ENCODE data around the gene GLB1L2. TPM values are rescaled to one million over a fixed set of nuclear protein-coding genes. Genes with fewer than 3 reads are reported as not detected.

GLB1L2 gene
- total RNA-seq, 1 donor from 2014 or later, result 11.9 TPM

DNA sequence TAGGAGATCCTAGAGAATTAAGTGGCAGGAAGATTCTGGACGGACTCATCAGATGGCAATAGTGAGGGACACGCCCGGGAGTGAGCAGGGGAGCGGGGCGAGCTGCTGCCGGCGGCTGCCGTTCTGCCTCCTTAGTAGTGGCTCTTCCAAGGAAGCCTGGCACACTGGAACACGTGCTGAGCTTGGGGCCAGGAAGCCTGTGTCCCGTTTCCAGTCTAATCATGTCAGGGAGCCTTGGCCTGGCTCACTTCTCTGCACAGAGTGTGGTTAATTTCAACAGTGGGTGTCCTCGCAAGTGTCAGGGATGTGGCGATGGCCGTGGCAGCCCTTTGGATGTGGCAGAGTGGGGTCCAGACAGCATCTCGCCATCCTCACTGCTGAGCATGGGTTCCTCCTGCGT lies 39.1 kb upstream of the GLB1L2 start:
- no peak overlapping the region for H3K27ac Mint-ChIP-seq

DNA sequence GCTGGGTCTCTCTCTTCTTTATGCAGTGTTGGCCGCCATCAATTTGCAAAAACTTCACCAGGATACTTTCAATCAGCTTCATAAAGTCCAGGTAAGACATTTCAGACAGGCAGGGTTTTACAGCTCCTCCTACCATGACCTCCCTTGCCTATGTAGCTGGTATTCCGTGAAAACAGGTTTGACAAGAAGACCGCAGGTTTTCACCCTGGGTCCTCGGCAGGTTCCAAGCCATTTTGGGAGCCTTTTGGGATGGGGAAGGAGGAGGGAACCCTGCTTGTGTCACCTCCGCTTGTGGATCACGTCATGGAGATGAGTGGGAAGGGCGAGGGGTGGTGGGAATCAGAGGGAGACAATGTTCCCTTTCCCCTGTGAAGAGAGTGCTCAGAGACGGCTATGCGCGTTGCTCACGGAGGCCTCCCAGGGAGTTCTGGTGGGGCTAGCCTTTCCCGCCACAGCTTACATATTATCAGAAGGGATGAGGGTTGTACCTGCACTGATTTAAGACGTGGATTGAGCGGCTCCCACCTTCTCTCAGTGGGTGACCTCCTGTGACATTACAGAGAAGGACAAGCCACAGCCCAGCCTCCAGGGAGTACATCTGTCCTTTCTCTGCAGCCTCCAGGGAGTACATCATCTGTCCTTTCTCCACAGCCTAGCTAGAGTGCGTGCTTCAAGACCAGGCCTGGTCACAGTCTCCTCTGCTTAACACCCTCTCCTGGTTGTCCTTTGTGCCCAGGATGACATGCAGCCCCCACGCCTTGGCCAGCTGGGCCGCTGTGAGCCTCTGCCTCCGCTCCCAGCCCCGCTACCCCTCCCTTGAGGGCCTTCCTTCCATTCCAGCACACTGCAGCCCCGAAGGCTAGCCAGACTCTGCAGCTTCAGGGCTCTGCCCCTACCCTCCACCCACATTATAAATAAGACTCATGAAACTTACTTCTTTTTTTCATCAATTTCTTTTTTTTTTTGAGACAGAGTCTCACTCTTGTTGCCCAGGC lies 38.4 kb upstream of the GLB1L2 start:
- Mint-ChIP-seq H3K27ac (no peak overlapping the region), H3K4me3 (ENCODE audit: low read depth) (no peak overlapping the region), H3K9me3 (ENCODE audit: low read depth) (no peaks in the 10 kb centered on the region), H3K27me3 (peaks cover 14% of the 10 kb centered on the region), H3K4me1 (ENCODE audit: low read depth) (no peaks in the 10 kb centered on the region), H3K36me3 (ENCODE audit: insufficient read depth) (no peaks in the 10 kb centered on the region)
- TF ChIP-seq, protein P1, sequence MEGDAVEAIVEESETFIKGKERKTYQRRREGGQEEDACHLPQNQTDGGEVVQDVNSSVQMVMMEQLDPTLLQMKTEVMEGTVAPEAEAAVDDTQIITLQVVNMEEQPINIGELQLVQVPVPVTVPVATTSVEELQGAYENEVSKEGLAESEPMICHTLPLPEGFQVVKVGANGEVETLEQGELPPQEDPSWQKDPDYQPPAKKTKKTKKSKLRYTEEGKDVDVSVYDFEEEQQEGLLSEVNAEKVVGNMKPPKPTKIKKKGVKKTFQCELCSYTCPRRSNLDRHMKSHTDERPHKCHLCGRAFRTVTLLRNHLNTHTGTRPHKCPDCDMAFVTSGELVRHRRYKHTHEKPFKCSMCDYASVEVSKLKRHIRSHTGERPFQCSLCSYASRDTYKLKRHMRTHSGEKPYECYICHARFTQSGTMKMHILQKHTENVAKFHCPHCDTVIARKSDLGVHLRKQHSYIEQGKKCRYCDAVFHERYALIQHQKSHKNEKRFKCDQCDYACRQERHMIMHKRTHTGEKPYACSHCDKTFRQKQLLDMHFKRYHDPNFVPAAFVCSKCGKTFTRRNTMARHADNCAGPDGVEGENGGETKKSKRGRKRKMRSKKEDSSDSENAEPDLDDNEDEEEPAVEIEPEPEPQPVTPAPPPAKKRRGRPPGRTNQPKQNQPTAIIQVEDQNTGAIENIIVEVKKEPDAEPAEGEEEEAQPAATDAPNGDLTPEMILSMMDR (IDR thresholded peaks at IDR 0.05; ENCODE audit: unreplicated experiment), result no peak
- DNase-seq (ENCODE audit: low spot score, unreplicated experiment), result no peak

More for the DNA sequence above, 39.1 kb upstream of the GLB1L2 start:
- DNase-seq (ENCODE audit: low spot score, unreplicated experiment), result no peak
- Mint-ChIP-seq H3K4me3 (ENCODE audit: low read depth) (no peak overlapping the region), H3K9me3 (ENCODE audit: low read depth) (no peaks in the 10 kb centered on the region), H3K27me3 (peaks cover 19% of the 10 kb centered on the region), H3K36me3 (ENCODE audit: insufficient read depth) (no peaks in the 10 kb centered on the region), H3K4me1 (ENCODE audit: low read depth) (no peaks in the 10 kb centered on the region)
- TF ChIP-seq, protein P1 (IDR thresholded peaks at IDR 0.05; ENCODE audit: unreplicated experiment), result no peak

DNA sequence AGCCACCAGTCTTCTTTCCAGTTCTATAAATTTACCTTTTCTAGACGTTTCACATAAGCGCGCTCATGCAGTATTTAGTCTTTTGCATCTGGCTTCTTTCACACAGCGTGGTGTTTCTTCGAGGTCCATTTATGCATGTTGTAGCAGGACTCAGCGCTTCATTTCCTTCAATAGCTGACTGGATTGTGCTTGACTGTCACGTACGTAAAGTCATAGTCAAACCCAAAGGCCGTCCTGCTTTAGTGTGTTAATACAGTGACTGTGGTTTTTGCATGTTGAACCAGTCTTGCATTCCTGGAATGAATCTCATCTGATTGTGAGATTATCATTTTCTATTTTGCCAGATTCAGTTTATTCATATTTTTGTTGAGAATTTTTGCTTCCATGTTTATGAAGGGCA lies 37.1 kb upstream of the GLB1L2 start:
- H3K4me3 Mint-ChIP-seq (ENCODE audit: low read depth), result no peak overlapping the region
- H3K27ac Mint-ChIP-seq, result no peak overlapping the region
- TF ChIP-seq, protein P1 (IDR thresholded peaks at IDR 0.05; ENCODE audit: unreplicated experiment), result no peak
- H3K9me3 Mint-ChIP-seq (ENCODE audit: low read depth), result no peaks in the 10 kb centered on the region
- H3K27me3 Mint-ChIP-seq, result peaks cover 13% of the 10 kb centered on the region
- DNase-seq (ENCODE audit: low spot score, unreplicated experiment), result no peak
- H3K36me3 Mint-ChIP-seq (ENCODE audit: insufficient read depth), result no peaks in the 10 kb centered on the region
- no peaks in the 10 kb centered on the region for H3K4me1 Mint-ChIP-seq (ENCODE audit: low read depth)

DNA sequence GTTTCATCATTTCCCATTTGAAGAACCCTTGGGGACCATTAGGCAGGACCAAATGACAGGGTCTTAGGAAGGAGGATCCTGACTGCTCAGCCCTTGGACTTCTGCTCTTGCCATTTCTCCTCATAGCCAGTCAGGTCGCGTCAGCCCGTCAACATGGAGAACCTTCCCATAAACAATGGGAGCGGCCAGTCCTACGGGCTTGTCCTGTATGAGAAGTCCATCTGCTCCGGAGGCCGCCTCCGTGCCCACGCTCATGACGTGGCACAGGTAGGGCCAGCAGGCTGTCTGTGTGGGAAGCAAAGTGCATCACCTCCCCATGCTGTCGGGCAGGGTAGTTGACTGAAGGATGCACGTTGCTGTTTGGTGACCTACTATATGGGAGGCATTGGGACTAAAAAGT lies 19.6 kb upstream of the GLB1L2 start:
- Mint-ChIP-seq H3K9me3 (ENCODE audit: low read depth) (peaks cover 2% of the 10 kb centered on the region), H3K36me3 (ENCODE audit: insufficient read depth) (no peaks in the 10 kb centered on the region), H3K4me1 (ENCODE audit: low read depth) (no peaks in the 10 kb centered on the region), H3K27ac (no peak overlapping the region), H3K27me3 (peaks cover 7% of the 10 kb centered on the region), H3K4me3 (ENCODE audit: low read depth) (no peak overlapping the region)
- DNase-seq (ENCODE audit: low spot score, unreplicated experiment), result no peak
- TF ChIP-seq, protein P1 (IDR thresholded peaks at IDR 0.05; ENCODE audit: unreplicated experiment), result no peak

DNA sequence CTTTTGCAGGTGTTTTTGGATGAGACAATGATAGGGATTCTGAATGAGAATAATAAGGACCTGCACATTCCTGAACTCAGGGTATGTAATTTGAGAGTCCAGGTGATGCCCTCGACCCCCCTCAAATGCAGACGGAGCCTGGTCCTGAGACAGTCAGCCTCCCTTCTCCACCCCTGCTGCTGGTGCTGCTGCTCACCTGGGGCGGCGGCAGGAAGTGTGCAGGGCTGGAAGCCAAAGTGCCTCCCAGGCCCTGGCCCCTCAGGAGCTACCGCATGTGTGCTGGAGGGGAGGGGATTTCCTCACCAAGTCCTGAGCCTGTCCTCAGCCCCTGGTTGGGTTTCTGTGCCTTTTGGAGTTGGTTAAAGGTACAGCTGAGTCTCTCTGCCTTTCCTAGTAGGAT lies 19.0 kb upstream of the GLB1L2 start:
- peaks cover 7% of the 10 kb centered on the region for H3K27me3 Mint-ChIP-seq
- H3K9me3 Mint-ChIP-seq (ENCODE audit: low read depth), result peaks cover 5% of the 10 kb centered on the region
- no peaks in the 10 kb centered on the region for H3K4me1 Mint-ChIP-seq (ENCODE audit: low read depth)
- H3K4me3 Mint-ChIP-seq (ENCODE audit: low read depth), result no peak overlapping the region
- no peak overlapping the region for H3K27ac Mint-ChIP-seq
- no peak for DNase-seq (ENCODE audit: low spot score, unreplicated experiment)
- no peaks in the 10 kb centered on the region for H3K36me3 Mint-ChIP-seq (ENCODE audit: insufficient read depth)
- TF ChIP-seq, protein P1 (IDR thresholded peaks at IDR 0.05; ENCODE audit: unreplicated experiment), result no peak

All from progenitor cell of endocrine pancreas (in vitro differentiated cells).